GM18907 (cell line): ENCODE measurements around the gene PIK3R1.
A peak's percentile ranks its signal among the peaks of the same experiment; 100 is the strongest.
"Not testable (repeated sequence)": the region's sequence is repeated elsewhere in the genome, so short reads cannot be mapped to it uniquely, and the experiment has no call there.

Experiments
- ATAC-seq: cut with Tn5 transposase; IDR thresholded peaks from one replicate; pipeline ENCODE4 v1.9.1; 2021; ENCODE audit warnings: mild to moderate bottlenecking, moderate library complexity; ENCODE audit not compliant: unreplicated experiment

PIK3R1 gene

DNA sequence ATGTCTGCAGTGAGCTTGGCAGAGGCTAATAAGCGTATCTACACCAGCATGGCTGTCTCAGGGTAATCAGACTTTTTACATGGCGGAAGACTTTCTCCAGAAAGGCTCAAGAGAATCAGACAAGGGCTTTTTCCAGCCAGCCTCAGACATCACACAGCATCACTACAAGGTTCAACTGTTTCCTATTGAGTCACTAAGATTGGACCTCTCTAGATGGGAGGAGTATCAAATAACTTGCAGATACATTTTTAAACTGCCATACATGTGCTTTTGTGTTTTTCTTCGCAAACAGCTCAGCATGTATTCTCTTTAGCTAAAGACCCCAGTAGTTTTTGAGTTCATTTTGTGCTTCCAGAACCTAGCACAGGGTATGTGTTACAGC lies 22.9 kb upstream of the PIK3R1 start:
- no peak for ATAC-seq

DNA sequence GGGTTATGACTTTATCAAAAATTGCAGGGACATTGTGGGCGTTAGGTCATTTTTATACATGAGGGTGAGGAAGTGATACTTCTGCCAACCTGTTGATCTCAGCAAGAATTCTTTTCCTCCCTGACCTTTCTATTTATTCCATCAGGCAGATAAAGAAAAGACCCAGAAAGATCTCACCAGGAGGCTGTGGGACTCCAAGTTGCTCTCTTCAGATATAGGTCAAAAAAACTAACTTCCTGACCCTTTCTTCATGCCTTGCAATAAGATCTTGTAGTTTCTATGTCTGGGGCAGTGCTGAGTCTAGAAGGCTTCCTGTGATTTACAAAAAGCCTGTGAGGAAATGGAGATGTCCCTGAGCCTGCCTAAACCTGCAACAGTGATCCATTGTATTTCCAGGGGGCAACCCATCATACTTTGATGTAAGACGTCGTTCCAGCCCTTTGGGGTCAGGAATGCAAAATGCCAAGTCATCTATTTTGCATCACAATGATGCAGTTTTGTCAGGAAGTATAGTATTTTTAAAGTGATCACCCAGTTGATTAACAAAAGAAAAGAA lies 22.0 kb upstream of the PIK3R1 start:
- ATAC-seq: no peak

DNA sequence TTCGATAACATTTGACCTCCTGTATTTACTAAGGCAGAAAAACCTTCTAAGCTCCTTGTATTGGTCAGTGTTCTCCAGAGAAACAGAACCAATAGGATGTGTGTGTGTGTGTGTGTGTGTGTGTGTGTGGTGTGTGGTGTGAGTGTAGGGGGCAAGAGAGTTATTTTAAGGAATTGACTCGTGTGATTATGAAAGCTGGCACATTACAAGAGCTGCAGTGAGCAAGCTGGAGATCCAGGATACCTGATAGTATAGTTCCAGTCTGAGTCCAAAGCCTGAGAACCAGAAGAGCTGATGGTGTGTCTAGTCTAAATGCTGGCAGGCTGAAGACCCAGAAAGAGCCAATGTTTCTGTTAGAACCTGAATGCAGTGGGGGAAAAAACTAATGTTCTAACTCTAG lies 21.2 kb upstream of the PIK3R1 start:
- no peak for ATAC-seq

DNA sequence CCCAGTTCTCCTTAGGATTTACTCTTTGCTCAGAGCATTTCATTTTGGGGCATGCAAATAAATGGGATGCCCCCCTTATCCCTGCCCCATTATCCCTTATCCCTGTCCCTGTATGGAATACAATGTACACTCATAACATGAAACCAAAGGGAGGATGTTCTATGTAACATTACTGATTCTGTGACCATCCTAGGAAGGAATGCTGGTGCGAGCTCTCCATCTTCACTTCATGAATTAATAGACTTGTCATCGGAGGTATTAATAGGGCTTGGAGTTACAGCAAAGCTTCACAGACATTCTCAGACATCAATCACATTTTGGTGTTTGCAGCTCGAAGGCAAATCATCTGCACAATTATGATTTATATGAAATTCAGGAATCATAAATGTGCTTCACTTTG lies 20.4 kb upstream of the PIK3R1 start:
- no peak for ATAC-seq

- peak; percentile 98 for ATAC-seq
Observed at GRCh38 chr5:68196876-68197275, 18.7 kb upstream of the PIK3R1 start.

DNA sequence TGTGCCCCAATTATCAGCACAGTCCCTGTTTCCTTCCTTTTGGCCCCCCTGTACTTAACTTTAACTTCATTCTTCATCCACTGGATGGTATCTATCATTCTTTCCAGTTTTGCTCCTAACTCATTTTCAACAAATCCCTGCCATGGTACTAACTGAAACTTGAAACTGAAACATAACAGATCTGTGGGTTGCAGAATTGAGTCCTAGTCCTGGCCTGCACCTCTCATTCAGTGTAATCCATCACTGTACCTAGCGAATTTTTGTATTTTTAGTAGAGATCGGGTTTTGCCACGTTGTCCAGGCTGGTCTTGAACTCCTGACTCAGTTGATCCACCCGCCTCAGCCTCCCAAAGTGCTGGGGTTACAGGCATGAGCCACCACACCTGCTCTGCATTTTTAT lies 15.3 kb upstream of the PIK3R1 start:
- ATAC-seq: no peak

GRCh38 chr5:68210654-68211053 lies 4.9 kb upstream of the PIK3R1 start:
- not testable (repeated sequence) for ATAC-seq

DNA sequence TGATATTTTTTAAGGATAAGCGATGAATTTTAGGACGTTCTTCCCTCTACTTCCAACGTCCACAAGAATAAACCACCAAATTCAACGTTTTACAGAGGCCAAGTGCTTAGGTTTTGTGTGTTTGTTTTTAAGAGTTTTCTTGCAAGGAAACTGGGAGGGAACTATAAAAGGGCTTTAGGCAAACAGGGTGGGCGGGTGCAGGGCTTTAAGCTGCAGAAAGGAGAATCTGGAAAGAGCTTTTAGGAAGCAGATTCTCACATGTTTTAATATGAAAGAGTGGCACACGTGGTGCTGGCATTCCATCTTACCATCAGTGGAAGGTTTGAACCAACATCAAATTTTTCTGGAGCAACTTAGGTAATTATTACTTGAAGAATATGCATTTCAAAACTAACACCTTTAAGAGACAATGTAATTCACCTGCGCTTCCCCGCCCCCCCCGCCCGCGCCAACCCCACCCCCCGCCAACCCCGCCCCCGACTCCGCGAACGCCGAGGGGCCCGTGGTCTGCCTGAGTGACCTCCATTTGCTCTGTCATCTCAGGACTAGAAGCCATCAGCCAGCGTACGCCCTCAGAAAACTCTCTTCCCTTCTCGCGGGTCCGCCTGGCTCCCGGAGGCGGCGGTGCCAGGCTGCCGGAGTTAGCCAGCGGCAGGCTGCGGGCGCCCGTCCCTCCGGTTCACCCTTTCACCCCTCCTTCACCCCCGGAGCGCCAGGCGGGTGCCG lies 911 bp upstream of the PIK3R1 start:
- ATAC-seq: peak; percentile 24

- ATAC-seq: peak; percentile 60
Observed at GRCh38 chr5:68215898-68216244, 315 bp downstream of the PIK3R1 start.

DNA sequence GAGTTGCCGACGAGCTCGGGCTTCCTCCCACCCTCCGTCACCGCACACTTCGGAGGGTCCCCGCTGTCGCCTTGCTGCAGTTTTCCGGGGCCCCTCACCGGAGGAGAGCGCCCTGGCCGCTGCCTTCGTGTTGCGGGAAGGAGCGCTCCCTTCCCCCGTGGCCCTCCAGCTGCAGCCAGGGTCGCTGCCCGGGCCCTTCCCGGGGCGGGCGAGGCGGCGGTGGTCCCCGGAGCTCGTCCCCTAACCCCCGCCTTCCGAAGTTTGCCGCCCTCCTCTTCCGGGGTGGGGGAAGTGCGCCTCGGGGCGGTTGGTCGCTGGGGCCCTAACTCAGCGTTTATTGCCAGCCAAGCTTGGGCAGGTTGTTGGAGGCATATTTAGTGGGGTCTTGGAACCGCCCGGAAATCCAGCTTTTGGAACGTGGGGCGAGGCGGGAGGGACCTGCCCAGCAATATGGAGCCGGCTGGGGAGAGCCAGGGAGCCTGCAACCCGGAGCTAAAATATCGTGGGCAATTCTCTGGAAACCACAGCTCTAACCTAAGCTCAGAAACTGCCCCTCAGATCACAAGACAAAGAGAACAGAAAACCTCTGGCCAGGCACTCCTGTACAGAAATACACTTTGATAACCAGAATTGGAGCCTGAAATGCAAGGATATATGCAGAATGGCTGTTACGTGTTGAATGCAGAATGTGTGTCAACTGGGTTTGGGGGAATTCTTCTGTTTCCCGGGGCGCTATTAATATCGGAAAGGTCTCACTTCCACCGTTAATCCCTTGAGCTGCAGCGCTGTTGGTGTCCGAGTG lies 890 bp downstream of the PIK3R1 start:
- peak; percentile 41 for ATAC-seq

DNA sequence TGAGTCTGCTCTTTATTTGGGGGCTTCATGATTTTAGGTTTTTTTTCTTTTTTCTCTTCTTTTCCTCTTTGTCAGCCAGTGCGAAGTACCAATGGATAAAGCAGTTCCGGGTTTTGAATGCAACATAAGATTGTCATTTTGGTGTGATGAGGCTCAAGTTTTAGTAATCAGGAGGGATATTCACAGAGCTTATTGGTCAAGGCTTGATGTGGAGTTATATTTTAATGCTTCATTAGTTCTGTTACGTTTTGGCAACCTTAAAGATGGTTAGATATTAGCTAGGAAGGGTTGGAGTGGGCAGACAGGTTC lies 1.4 kb downstream of the PIK3R1 start:
- ATAC-seq: no peak

GRCh38 chr5:68217528-68217927 lies 2.0 kb downstream of the PIK3R1 start:
- ATAC-seq: no peak

DNA sequence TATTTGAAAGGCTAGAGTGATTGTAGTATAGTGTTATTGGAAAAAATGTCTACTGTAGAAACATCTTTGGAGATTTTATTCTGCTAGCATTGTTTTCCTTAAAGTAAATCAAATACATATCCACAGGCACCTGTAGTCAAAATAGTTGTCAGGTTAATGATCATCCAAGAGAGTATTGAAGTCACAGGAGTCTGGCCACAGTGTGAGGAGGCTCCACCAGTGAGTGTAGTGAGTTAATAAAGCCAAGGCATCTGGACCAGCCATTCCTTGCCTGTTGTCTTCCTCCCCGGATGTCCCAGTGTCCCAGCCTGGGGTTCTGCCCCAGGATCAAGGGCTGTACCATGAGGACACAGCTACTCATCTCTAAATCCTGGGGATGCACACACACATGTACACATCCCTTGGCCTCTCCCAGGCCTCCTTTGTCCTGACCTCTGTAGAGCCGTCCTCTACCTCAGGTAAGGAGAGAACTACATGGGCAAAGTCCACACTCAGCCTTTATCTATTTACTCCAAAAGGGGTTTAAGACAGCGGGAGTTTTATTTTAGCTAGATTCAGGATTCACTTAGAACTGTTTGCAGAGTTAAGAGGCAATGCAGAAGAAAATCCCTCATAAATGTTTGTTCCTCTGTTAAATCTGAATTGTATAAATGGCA lies 3.7 kb downstream of the PIK3R1 start:
- no peak for ATAC-seq

- ATAC-seq: no peak
Observed at GRCh38 chr5:68220260-68220659, 4.7 kb downstream of the PIK3R1 start.

DNA sequence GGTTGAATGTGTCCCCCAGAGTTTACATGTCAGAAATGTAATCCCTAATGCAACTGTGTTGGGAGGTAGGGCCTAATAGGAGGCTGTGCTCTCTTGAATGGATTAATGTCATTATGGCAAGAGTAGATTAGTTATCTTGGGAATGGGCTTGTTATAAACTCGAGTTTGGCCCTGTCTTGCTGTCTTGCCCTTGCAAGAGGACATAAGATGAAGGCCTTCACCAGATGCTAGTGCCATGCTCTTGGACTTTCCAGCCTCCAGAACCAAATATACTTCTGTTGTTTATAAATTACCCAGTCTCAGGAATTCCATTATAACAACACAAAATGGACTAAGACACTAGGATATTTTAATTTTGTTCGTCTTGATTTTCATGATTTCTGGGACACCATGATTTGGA lies 5.4 kb downstream of the PIK3R1 start:
- ATAC-seq: no peak

GRCh38 chr5:68221488-68221887 lies 5.9 kb downstream of the PIK3R1 start:
- no peak for ATAC-seq

- no peak for ATAC-seq
Observed at GRCh38 chr5:68222310-68222709, 6.8 kb downstream of the PIK3R1 start.

DNA sequence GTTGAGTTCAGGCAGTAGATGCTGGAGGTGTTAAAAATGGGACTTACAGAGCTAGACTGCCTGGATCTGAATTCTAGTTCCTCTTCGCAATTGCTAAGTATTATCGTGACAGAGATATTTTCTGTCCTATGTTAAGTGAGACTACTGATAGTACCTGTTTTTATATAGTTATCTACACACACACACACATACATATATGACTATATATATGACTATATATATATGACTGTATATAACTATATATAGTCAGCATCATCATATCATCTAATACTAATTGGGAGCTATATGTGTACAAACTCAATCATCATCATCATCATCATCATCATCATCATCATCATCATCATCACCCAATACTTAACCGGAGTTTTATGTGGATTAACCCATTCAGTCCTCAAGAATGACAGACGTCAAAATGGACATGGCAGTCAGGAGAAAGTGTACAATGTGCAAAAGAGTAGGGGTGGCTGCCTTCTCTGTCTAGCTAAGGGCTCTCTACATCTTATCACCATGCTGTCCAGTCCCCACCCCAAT lies 7.3 kb downstream of the PIK3R1 start:
- ATAC-seq: no peak

DNA sequence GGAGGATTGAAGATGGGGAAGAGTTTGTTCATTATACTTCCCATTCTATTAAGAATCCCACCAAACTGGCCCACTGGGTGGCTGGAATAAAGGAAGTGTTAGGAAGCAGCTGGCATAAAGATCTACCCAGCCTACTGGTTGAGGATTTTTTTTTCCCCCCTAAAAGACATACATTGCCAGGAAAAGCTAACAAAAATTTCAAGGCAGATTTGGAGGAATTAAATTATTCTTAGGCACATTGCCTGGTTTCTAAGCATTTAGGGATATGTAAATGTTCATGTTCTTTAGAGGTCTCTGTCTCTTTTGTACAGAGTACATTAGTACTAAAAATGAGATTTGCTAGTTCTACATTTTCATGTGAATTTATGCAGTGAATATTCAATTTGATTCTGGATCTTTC lies 8.3 kb downstream of the PIK3R1 start:
- ATAC-seq: no peak

GRCh38 chr5:68224509-68225187 lies 9.1 kb downstream of the PIK3R1 start:
- ATAC-seq: no peak
